GM12878 (cell line): ENCODE data around the gene NEMP2. TPM values are rescaled to one million over a fixed set of nuclear protein-coding genes. Genes with fewer than 3 reads are reported as not detected.

Experiments
- ATAC-seq: fragments of 200-7000 bp; cut with Tn5 transposase; 3 replicates; pipeline ENCODE4 v1.9.1; 2020; ENCODE audit warnings: mild to moderate bottlenecking, moderate library complexity
- BruUV-seq: library from RNA; stranded (reverse); fragments of 400-500 nt; replicated peaks from 2 replicates; lab custom pipeline; 2021; lab: Mats Ljungman, UMichigan
- CTCF ChIA-PET: fragments of 300-600 bp; sonication (Branson Sonifier 250); formaldehyde crosslinking; extraction: SDS; loops from one replicate; lab custom pipeline; 2021; ENCODE audit warnings: inconsistent platforms; lab: Yijun Ruan, JAX
- POLR2A ChIA-PET: fragments of 350-600 bp; formaldehyde crosslinking; extraction: SDS; loops from one replicate; lab custom pipeline; 2021; ENCODE audit warnings: inconsistent platforms; lab: Charles Lee
- RAD21 ChIA-PET: fragments of 300-600 bp; sonication (Branson Sonifier 250); formaldehyde crosslinking; loops from one replicate; lab custom pipeline; 2023; ENCODE audit warnings: antibody characterized with exemption; ENCODE audit not compliant: unreplicated experiment; lab: Charles Lee
- SMC1A ChIA-PET: fragments of 300-600 bp; sonication (Branson Sonifier 250); formaldehyde crosslinking; loops from one replicate; lab custom pipeline; 2023; ENCODE audit not compliant: unreplicated experiment, uncharacterized antibody; lab: Charles Lee
- DNase-seq: peaks from one replicate; pipeline ENCODE4 v3.0.0-alpha.2; 2011; ENCODE audit warnings: low read depth, low spot score
- FAIRE-seq: peaks from 3 replicates; lab custom pipeline; 2011; peaks lifted over from hg19 to GRCh38; lab: Jason Lieb, UNC
- H2AFZ ChIP-seq: 2 replicates; pipeline ENCODE4 v1.6.0; 2011; ENCODE audit warnings: low read depth, low read length, control low read depth; ENCODE audit not compliant: control insufficient read depth
- H3K27ac ChIP-seq: 2 replicates; pipeline ENCODE4 v1.5.1; 2011; ENCODE audit warnings: control low read depth; ENCODE audit not compliant: control insufficient read depth, insufficient read depth
- H3K27me3 ChIP-seq, 2 experiments: replicated peaks in 1 of 2; 2 replicates each; pipeline versions ENCODE4 v1.6.0 to v1.6.1; 2011; ENCODE audit warnings: low read length in 1 of 2; ENCODE audit not compliant: control insufficient read depth in 2 of 2, insufficient read depth in 2 of 2
- H3K36me3 ChIP-seq, 2 experiments: 2 replicates each; pipeline ENCODE4 v1.5.1; 2011; ENCODE audit warnings: low read length in 1 of 2; ENCODE audit not compliant: control insufficient read depth in 2 of 2, insufficient read depth in 2 of 2
- H3K4me1 ChIP-seq: 2 replicates; pipeline ENCODE4 v1.6.1; 2011; ENCODE audit warnings: mild to moderate bottlenecking, low read length, moderate library complexity, mixed read lengths; ENCODE audit not compliant: control insufficient read depth, insufficient read depth
- H3K4me2 ChIP-seq: 2 replicates; pipeline ENCODE4 v1.6.0; 2011; ENCODE audit warnings: control low read depth; ENCODE audit not compliant: control insufficient read depth, insufficient read depth
- H3K4me3 ChIP-seq: fragments of 200-600 bp; sonication (generic); 2 replicates; pipeline ENCODE4 v1.5.1; 2016
- H3K79me2 ChIP-seq: 2 replicates; pipeline ENCODE4 v1.6.0; 2011; ENCODE audit warnings: low read length; ENCODE audit not compliant: control insufficient read depth, insufficient read depth
- H3K9ac ChIP-seq: 2 replicates; pipeline ENCODE4 v1.8.0; 2011; ENCODE audit warnings: low read length, control low read depth, mixed read lengths; ENCODE audit not compliant: control insufficient read depth, insufficient read depth
- H3K9me3 ChIP-seq: replicated peaks from 3 replicates; pipeline ENCODE4 v1.5.1; 2011; ENCODE audit warnings: mild to moderate bottlenecking, low read length; ENCODE audit not compliant: control insufficient read depth, insufficient read depth
- H4K20me1 ChIP-seq: 2 replicates; pipeline ENCODE4 v1.6.0; 2011; ENCODE audit not compliant: control insufficient read depth, insufficient read depth
- BMI1 ChIP-seq: fragments of 450-650 bp; IDR thresholded peaks from 2 replicates; pipeline ENCODE4 v1.6.1; 2016; ENCODE audit warnings: mild to moderate bottlenecking, moderate library complexity, borderline replicate concordance
- EGR1 ChIP-seq, 2 experiments: IDR thresholded peaks; 1 replicate in 1 of 2; 2 replicates in 1 of 2; pipeline ENCODE4 v1.6.1; 2011 to 2012; ENCODE audit warnings: low read depth in 2 of 2, low read length in 2 of 2, borderline replicate concordance in 1 of 2, mild to moderate bottlenecking in 1 of 2, moderate library complexity in 1 of 2
- SMAD1 ChIP-seq: fragments of 450-650 bp; IDR thresholded peaks from 2 replicates; pipeline ENCODE4 v1.6.1; 2018; ENCODE audit warnings: mild to moderate bottlenecking, low read depth; ENCODE audit not compliant: partially characterized antibody
- ZNF217 ChIP-seq: fragments of 450-650 bp; IDR thresholded peaks from 2 replicates; pipeline ENCODE4 v1.6.1; 2017; ENCODE audit warnings: antibody characterized with exemption, mild to moderate bottlenecking
- WGBS: methylation state at CpG from one replicate; pipeline ENCODE4 v1.1.6; 2016; ENCODE audit warnings: low lambda C conversion rate; ENCODE audit not compliant: insufficient replicate concordance, insufficient coverage; ENCODE audit errors: missing lambda C conversion rate; 5-methylcytosine and 5-hydroxymethylcytosine counted together
- in situ Hi-C: fragments of 300-500 bp; cut with MboI; formaldehyde crosslinking; loops from 9 replicates; pipeline ENCODE4 v1.14.3; 2018; ENCODE audit warnings: mixed read lengths
- intact Hi-C: fragments of 100-400 bp; cut with micrococcal nuclease; formaldehyde crosslinking; loops from one replicate; pipeline ENCODE4 v1.14.2; 2022; ENCODE audit not compliant: unreplicated experiment
- polyA plus RNA-seq, 11 experiments: library from polyadenylated mRNA; depleted of rRNA in 4 of 11; unstranded in 6 of 11; stranded (reverse) in 5 of 11; fragments of >200 nt; fragmentation: Nextera tagmentation in 4 of 11; fragmentation: Illumina TruSeq in 1 of 11; extraction: Ambion mirVana in 4 of 11; extraction: Trizol in 1 of 11; gene quantifications; 1 replicate in 1 of 11; 2 replicates in 10 of 11; pipeline versions ENCODE4 v1.2.1 to v1.2.3, GENCODE V29; 2011 to 2016; ENCODE audit warnings: inconsistent platforms in 2 of 11, missing spikeins in 2 of 11, low read depth in 1 of 11
- total RNA-seq, 4 experiments: library from RNA; depleted of rRNA in 3 of 4; stranded (reverse); fragments of >200 nt in 3 of 4; fragmentation: Illumina TruSeq in 1 of 4; extraction: Trizol in 1 of 4; gene quantifications; 2 replicates each; pipeline versions ENCODE4 v1.2.1 to v1.2.3, GENCODE V29; 2013 to 2021

NEMP2 gene
- total and polyA plus RNA-seq, 10 of the 15 experiments (the other 5 are each of a cell fraction or from before 2014, with no cell fraction given), result 2.3 to 14.0 (median 8.1) TPM

- no peaks in the 10 kb centered on the region for H3K4me1 ChIP-seq
- ChIA-PET RAD21 (interaction anchor here (1.3 kb wide), 2 partner anchors 15 to 132 kb away, joined by 3 to 4 read pairs; no protein-coding TSS in a partner anchor), SMC1A (interaction anchor here (1.2 to 1.8 kb wide), 3 partner anchors 9 to 45 kb away, joined by 4 to 6 read pairs (median 4); no protein-coding TSS in a partner anchor), CTCF (interaction anchor here (1.3 to 1.4 kb wide), 2 partner anchors 15 to 133 kb away, joined by 3 to 5 read pairs; no protein-coding TSS in a partner anchor), POLR2A (interaction anchor here (0.7 to 1.4 kb wide), 2 partner anchors 11 to 15 kb away, joined by 3 to 4 read pairs; no protein-coding TSS in a partner anchor)
- no peak overlapping the region for H3K4me2 ChIP-seq
- no peak for DNase-seq
- no peaks in the 10 kb centered on the region for H4K20me1 ChIP-seq
- TF ChIP-seq SMAD1, result no peak
- TF ChIP-seq ZNF217, result no peak
- TF ChIP-seq BMI1, result no peak
- H3K27me3 ChIP-seq, result no peaks in the 10 kb centered on the region
- BruUV-seq, result no TSS peak
- H3K9me3 ChIP-seq, result peaks cover 2% of the 10 kb centered on the region; the same call in 1 of the 3 replicates
- no peaks in the 10 kb centered on the region for H3K36me3 ChIP-seq
- intact Hi-C loops, result no loop called here
- H2AFZ ChIP-seq, result no peak overlapping the region
- no peak overlapping the region for H3K9ac ChIP-seq
- no peak overlapping the region for H3K27ac ChIP-seq
- WGBS, result 98% methylated on average over 3 of the region's 3 CpGs
- ATAC-seq, result no peak
- no peak for FAIRE-seq
- H3K4me3 ChIP-seq, result no peak overlapping the region
- no peaks in the 10 kb centered on the region for H3K79me2 ChIP-seq
- in situ Hi-C loops, result no loop called here
These were observed 12.2 kb upstream of the NEMP2 start for GRCh38 chr2:190546734-190547133.

- SMC1A ChIA-PET, result interaction anchor here (1.5 to 2.9 kb wide), 2 partner anchors 8 kb away, joined by 4 to 10 read pairs; no protein-coding TSS in a partner anchor
- BruUV-seq, result no TSS peak
- no peak for FAIRE-seq
These were observed 11.2 kb upstream of the NEMP2 start for GRCh38 chr2:190545555-190546385.

More at GRCh38 chr2:190545555-190546385, 11.2 kb upstream of the NEMP2 start:
- no peak for TF ChIP-seq EGR1 (IDR thresholded peaks at IDR 0.05; ENCODE audit: borderline replicate concordance in 1 of 2, low read depth in 2 of 2, low read length in 2 of 2)
- DNase-seq, result no peak
- H3K4me1 ChIP-seq, result no peaks in the 10 kb centered on the region
- RAD21 ChIA-PET, result interaction anchor here (1.3 kb wide), 1 partner anchor 16 kb away, joined by 3 read pairs; no protein-coding TSS in a partner anchor
- no peak overlapping the region for H3K4me3 ChIP-seq
- H3K36me3 ChIP-seq, result no peaks in the 10 kb centered on the region
- H3K79me2 ChIP-seq, result no peaks in the 10 kb centered on the region
- no peak overlapping the region for H3K27ac ChIP-seq
- H2AFZ ChIP-seq, result no peak overlapping the region
- no peak overlapping the region for H3K9ac ChIP-seq
- no peak overlapping the region for H3K4me2 ChIP-seq
- CTCF ChIA-PET, result no interaction called here
- in situ Hi-C loops, result no loop called here
- peaks cover 2% of the 10 kb centered on the region; the same call in 2 of the 3 replicates for H3K9me3 ChIP-seq
- H3K27me3 ChIP-seq, result no peaks in the 10 kb centered on the region
- POLR2A ChIA-PET, result interaction anchor here (0.7 kb wide), 1 partner anchor 16 kb away, joined by 3 read pairs; no protein-coding TSS in a partner anchor
- WGBS, result 79% methylated on average over 5 of the region's 5 CpGs
- ATAC-seq, result no peak
- H4K20me1 ChIP-seq, result no peaks in the 10 kb centered on the region
- intact Hi-C loops, result no loop called here
